ACC112 (cell line): ENCODE results near the gene KDM2B.

Experiments used
- H2AFZ ChIP-seq: fragments of 200-600 bp; sonication (generic); one replicate; pipeline ENCODE4 v1.6.0; 2017; ENCODE audit warnings: antibody characterized with exemption, low read length; ENCODE audit not compliant: unreplicated experiment
- H3K27ac ChIP-seq: fragments of 200-600 bp; sonication (generic); 2 replicates; pipeline ENCODE4 v1.5.1; 2014; ENCODE audit warnings: low read depth, mild to moderate bottlenecking, antibody characterized with exemption, low read length, moderate library complexity
- H3K27me3 ChIP-seq: fragments of 200-600 bp; sonication (generic); 2 replicates; pipeline ENCODE4 v1.6.1; 2014; ENCODE audit warnings: mild to moderate bottlenecking, antibody characterized with exemption, low read length, moderate library complexity, mixed read lengths; ENCODE audit not compliant: insufficient read depth
- H3K36me3 ChIP-seq: fragments of 200-600 bp; sonication (generic); 2 replicates; pipeline ENCODE4 v1.6.1; 2016; ENCODE audit warnings: mild to moderate bottlenecking, antibody characterized with exemption, low read length, moderate library complexity, mixed read lengths; ENCODE audit not compliant: insufficient read depth
- H3K4me1 ChIP-seq: fragments of 200-600 bp; sonication (generic); one replicate; pipeline ENCODE4 v1.6.1; 2016; ENCODE audit warnings: low read length, mixed read lengths; ENCODE audit not compliant: insufficient read depth, unreplicated experiment, control insufficient read depth
- H3K4me3 ChIP-seq: fragments of 200-600 bp; sonication (generic); 2 replicates; pipeline ENCODE4 v1.5.1; 2014; ENCODE audit warnings: mild to moderate bottlenecking, low read depth, low read length
- H3K79me2 ChIP-seq: fragments of 200-600 bp; sonication (generic); one replicate; pipeline ENCODE4 v1.6.0; 2016; ENCODE audit warnings: low read length; ENCODE audit not compliant: control insufficient read depth, unreplicated experiment, insufficient read depth

Gene KDM2B

DNA sequence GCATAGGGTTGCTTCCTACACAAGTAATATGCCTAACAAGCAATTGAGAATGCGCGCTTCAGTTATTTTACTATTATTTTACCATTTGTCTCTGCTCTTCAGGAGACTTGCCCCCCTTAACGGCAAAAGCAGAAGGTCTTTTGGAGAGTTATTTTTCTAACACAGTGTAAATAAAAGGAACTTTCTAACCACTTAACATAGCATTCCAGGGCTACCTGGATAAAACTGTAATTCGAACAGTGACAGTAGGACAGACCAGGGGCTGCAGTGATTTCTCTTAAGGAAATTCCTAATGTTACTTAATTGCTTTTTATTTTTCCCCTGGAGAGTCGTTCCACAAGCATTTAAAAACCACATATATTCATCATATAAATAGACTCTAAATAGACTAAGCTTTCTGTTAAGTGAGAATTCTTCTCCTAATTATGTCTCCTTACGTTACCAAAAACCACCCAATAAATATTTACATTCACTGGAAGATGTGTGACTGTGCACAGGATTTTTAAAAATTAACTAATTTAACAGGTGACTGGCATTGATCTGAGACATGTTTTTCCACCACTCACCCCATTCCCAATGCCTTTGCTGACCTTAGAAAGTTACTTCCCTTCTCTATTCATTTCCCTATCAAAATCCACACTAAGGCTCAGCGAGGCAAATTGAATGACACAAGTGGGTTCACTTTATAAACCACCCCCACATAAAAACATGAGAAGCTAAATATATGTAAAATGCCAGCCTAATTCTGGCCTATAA, 108.5 kb downstream of the KDM2B start:
- H3K27me3 ChIP-seq, result no peaks in the 10 kb centered on the region
- peaks cover 3% of the 10 kb centered on the region for H3K4me1 ChIP-seq
- no peak overlapping the region for H2AFZ ChIP-seq
- no peak overlapping the region for H3K27ac ChIP-seq
- H3K4me3 ChIP-seq, result no peak overlapping the region
- no peaks in the 10 kb centered on the region for H3K79me2 ChIP-seq
- H3K36me3 ChIP-seq, result no peaks in the 10 kb centered on the region

DNA sequence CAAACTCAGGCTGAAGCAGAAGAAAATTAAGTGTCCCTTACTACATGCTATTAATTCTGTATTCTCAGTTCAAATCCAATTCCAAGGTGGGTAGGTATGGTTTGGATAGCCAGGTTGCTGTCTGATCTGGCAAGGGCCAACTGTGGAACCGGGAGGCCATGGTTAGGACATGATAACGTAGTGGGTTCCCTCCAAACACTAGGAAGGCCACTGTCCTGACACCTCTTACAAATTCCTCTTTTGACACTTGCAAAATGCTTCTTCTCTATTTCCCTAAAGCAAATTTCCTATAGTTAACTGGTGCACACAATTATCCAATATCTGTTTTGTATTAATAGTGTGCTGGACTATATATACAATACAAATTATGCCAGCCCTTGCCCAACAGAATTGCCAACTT, 110.1 kb downstream of the KDM2B start:
- no peak overlapping the region for H3K4me3 ChIP-seq
- H3K36me3 ChIP-seq, result no peaks in the 10 kb centered on the region
- H3K79me2 ChIP-seq, result peaks cover 4% of the 10 kb centered on the region
- H3K27ac ChIP-seq, result no peak overlapping the region
- H2AFZ ChIP-seq, result no peak overlapping the region
- H3K4me1 ChIP-seq, result peaks cover 5% of the 10 kb centered on the region
- no peaks in the 10 kb centered on the region for H3K27me3 ChIP-seq

DNA sequence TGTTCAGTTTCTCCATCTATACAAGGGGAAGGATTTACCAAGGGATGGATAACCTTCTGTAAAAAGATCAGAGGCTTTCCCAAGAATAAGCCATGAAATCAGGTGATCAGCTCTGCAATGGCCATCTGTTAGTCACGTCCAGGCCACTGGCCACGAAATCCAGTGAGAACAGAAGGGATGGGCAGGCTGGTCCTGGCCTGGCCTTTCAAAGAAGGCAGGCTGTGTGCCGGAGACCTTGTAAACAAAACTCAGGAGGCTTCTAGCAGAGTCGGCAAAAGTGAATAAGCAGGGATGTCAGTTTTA, 112.4 kb downstream of the KDM2B start:
- Histone ChIP-seq H3K27ac (no peak overlapping the region), H3K79me2 (peaks cover 24% of the 10 kb centered on the region), H3K4me1 (peaks cover 8% of the 10 kb centered on the region), H3K27me3 (no peaks in the 10 kb centered on the region), H3K4me3 (no peak overlapping the region), H2AFZ (no peak overlapping the region), H3K36me3 (no peaks in the 10 kb centered on the region)

DNA sequence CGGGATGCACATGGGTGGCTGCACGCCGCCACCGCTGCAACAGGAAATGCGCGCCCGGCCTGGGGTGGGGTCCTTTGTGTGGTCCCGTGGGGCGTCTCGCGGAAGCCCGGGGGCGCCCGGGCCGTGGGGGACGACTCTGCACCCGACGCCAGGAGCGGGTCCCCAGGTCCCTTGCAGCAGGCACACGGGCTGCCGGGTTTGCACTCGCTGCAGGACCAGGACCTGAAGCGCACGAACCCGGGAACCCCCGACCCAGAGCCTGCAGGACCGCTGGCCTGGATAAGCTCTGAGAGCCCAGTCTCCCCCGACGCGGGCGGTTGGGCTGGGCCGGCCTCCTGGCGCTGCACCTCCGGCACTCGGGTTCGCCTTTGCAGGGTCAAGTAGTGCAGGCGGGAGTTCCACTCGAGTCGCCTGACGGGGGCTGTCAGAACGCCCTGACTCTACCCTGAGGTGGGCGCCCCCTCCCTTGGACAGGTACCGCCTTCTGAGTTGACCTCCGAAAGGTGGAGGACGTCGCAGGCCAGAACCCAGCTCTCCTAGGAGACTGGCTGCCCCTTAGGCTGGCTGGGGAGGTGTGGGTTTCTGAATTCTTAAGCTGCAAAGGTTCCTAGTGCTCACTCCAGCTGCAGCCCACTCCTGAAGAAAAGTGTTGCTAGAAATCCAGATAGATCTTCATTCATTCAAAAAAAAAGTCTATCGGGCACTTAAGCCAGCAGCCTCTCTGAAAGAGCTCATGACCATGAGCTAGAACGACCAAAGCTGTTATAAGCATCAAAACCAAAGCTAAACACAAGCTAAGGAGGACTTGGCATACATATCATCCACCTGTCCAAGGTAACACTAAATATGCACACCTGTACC, 113.0 kb downstream of the KDM2B start:
- H3K27me3 ChIP-seq, result no peaks in the 10 kb centered on the region
- H3K4me1 ChIP-seq, result peaks cover 8% of the 10 kb centered on the region
- peaks cover 24% of the 10 kb centered on the region for H3K79me2 ChIP-seq
- H3K27ac ChIP-seq, result no peak overlapping the region
- H3K4me3 ChIP-seq, result peak overlapping the region; percentile 78
- no peak overlapping the region for H2AFZ ChIP-seq
- no peaks in the 10 kb centered on the region for H3K36me3 ChIP-seq

DNA sequence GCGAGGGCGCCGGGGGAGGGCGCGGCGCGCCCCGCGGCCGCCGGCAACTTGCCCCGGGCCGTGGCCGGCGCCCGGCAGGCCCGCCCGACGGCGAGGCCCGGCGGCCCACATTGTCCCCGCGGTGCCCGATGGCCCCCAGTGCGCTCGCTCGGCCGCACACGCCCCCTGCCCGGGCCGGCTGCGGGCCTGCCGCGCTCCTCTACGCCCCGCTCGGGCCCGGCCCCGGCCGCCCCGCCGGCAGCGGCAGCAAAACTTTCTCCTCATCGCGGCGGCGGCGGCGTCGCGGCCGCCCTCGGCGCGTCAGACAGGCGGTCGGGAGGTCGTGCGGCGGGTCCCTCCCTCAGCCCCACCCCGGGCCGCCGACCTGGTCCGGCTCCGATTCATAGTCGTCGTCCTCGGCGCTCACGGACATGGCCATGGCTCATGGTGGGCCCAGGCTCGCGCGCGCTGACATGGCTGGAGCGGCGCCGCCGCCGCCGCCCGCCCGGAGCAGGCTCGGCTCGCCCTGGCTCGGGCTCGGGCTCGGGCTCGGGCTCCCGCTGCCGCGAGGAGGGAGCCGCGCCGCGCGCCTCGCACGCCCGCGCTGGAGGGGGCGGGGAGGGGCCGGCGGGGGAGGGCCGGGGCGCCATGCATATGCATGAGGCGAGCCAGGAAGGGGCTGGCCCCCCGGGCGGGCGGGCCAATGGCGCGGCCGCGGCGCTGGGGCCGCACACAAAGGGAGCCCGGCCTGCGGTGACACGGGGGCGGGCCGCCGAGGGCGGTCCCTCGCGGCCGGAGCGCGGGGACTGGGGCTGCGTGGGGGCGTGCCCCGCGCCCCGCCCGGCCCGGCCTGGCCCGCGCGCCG, 113.8 kb downstream of the KDM2B start:
- H3K36me3 ChIP-seq, result no peaks in the 10 kb centered on the region
- H3K27me3 ChIP-seq, result no peaks in the 10 kb centered on the region
- peak overlapping the region; percentile 75 for H2AFZ ChIP-seq
- no peak overlapping the region for H3K27ac ChIP-seq
- H3K4me1 ChIP-seq, result peaks cover 8% of the 10 kb centered on the region
- peak overlapping the region; percentile 80 for H3K4me3 ChIP-seq
- H3K79me2 ChIP-seq, result peaks cover 24% of the 10 kb centered on the region

DNA sequence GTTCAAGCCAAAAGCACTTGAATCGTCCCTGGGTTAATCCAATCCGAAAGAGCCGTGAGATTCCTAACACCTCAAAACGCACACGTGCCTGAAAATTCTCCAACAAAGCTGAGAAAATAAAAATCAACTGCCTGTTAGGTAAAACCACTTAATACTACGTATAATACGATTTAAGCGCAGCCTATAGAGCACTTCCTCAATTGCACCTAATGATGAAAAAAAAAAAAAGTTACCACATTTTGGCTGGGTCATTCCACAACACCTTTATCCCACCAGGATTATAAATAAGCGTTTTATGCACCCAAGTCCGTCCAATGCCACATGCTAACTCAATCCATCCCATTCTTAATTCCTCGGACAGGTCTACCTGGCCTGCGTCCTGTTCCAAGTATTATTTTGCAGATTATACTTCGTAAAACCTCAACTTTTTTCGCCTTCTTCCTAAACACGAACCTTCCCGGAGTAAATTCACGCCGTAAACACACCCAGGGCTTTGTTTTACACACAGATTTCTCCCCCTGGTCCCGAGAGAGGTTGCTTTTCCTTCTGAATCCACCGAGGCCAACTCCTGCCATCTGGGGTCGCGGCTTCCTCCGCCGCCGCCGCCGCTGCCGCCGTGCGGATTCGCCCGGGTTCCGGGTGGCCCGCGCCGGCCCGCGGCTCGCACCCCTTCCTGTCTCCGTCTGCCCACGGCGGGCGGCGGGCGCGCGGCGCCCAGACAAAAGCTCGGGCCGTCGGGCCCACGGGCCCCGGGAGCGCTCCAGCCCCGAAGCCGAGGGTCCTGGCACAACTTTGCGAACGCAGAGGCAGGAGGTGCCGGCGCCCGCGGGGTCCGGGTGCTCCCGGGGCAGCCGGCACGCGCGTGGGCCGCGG, 114.7 kb downstream of the KDM2B start:
- H2AFZ ChIP-seq, result peak overlapping the region; percentile 71
- peaks cover 8% of the 10 kb centered on the region for H3K4me1 ChIP-seq
- H3K27me3 ChIP-seq, result no peaks in the 10 kb centered on the region
- peak overlapping the region; percentile 80 for H3K4me3 ChIP-seq
- peaks cover 24% of the 10 kb centered on the region for H3K79me2 ChIP-seq
- H3K36me3 ChIP-seq, result no peaks in the 10 kb centered on the region
- no peak overlapping the region for H3K27ac ChIP-seq

DNA sequence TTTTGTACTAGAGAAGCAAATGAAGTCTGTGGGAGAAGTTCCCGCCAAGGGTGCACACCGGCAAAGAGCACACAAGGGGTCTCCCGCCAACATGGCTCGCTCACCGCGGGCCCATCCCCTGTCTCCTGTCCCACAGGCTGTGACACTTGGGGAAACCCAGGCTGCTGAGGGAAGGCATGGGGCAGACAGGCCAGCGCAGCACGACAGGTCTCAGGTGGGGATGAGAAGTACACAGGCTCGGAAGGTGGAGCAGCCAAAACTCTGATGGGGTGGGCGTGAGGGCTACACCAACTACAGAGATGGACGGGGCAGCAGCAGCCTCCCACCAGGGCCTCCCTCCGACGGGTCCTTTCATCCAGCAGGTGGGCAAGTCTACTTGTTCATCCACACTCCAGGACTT, 116.5 kb downstream of the KDM2B start:
- Histone ChIP-seq H3K4me1 (peaks cover 8% of the 10 kb centered on the region), H3K27me3 (no peaks in the 10 kb centered on the region), H3K36me3 (no peaks in the 10 kb centered on the region), H3K79me2 (peaks cover 28% of the 10 kb centered on the region), H3K4me3 (no peak overlapping the region), H3K27ac (no peak overlapping the region), H2AFZ (no peak overlapping the region)

DNA sequence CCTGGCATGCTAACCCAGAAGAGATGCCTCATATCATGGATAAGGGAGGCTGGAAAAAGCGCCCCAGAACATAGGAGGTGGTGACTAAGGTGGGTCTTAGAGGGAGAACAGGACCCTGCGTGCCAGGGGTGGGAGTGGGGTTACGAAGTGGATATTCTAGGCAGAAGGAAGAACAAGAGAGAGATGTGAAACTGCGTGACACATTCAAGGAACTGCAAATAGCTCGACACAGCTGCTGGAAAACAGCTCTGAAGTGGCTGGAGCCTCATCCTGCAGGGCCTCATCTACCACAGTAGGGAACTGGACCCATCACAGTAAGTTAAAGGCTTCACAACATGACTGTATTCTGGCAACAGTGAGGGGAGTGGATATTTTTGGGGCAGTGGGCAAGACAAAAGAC, 119.8 kb downstream of the KDM2B start:
- Histone ChIP-seq H3K27ac (no peak overlapping the region), H3K27me3 (no peaks in the 10 kb centered on the region), H2AFZ (no peak overlapping the region), H3K79me2 (peaks cover 34% of the 10 kb centered on the region), H3K36me3 (no peaks in the 10 kb centered on the region), H3K4me3 (no peak overlapping the region), H3K4me1 (peaks cover 4% of the 10 kb centered on the region)

DNA sequence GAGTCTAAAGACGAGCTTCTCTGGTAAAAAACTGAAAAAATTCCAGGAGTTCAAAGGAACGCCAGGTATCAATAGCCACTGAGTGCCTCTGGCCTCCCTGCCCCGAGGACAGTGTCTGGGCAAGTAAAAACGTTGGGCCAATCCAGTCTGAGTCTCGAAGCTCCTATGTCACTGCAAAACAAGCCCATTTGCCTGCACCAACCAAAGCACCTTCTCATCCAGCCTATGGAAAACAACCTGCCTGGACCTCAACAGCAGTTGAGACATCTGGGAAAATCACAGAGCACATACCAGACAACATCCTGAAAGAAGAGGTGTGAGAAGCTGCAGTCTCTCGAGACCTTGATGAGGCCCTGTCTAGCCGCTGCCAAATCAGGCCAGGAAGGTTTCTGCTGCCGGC, 124.3 kb downstream of the KDM2B start:
- H2AFZ ChIP-seq, result no peak overlapping the region
- peaks cover 24% of the 10 kb centered on the region for H3K79me2 ChIP-seq
- H3K4me1 ChIP-seq, result no peaks in the 10 kb centered on the region
- no peaks in the 10 kb centered on the region for H3K36me3 ChIP-seq
- no peaks in the 10 kb centered on the region for H3K27me3 ChIP-seq
- no peak overlapping the region for H3K4me3 ChIP-seq
- H3K27ac ChIP-seq, result no peak overlapping the region
